Panc1 (cell line): Measurements from ENCODE around the gene LACTB. TPM values are rescaled to one million over a fixed set of nuclear protein-coding genes. Genes with fewer than 3 reads are reported as not detected.

ENCODE experiments used
- ATAC-seq: fragments of 200-7000 bp; cut with Tn5 transposase; 2 replicates; pipeline ENCODE4 v1.9.1; 2020; ENCODE audit warnings: mild to moderate bottlenecking, moderate library complexity
- BruUV-seq: library from RNA; stranded (reverse); fragments of 400-500 nt; replicated peaks from 2 replicates; lab custom pipeline; 2021; lab: Mats Ljungman, UMichigan
- CTCF ChIA-PET: fragments of 300-600 bp; sonication (Branson Sonifier 250); formaldehyde crosslinking; loops from one replicate; lab custom pipeline; 2022; ENCODE audit warnings: antibody characterized with exemption; lab: Charles Lee
- POLR2A ChIA-PET: fragments of 300-600 bp; sonication (Branson Sonifier 250); formaldehyde crosslinking; loops from one replicate; lab custom pipeline; 2022; ENCODE audit warnings: antibody characterized with exemption; lab: Charles Lee
- DNase-seq: peaks from one replicate; pipeline ENCODE4 v3.0.0-alpha.2; 2010; ENCODE audit warnings: low read depth, low spot score
- H3K27ac ChIP-seq: 2 replicates; pipeline ENCODE4 v1.5.1; 2011; ENCODE audit warnings: mild to moderate bottlenecking, low read length, inconsistent platforms
- H3K27me3 ChIP-seq: fragments of 200-500 bp; sonication (Bioruptor generic); 2 replicates; pipeline ENCODE4 v1.6.0; 2014; ENCODE audit warnings: low read length, inconsistent platforms; ENCODE audit not compliant: control insufficient read depth, insufficient read depth
- H3K36me3 ChIP-seq: fragments of 200-500 bp; sonication (Bioruptor generic); 2 replicates; pipeline ENCODE4 v1.5.1; 2014; ENCODE audit warnings: inconsistent platforms, mild to moderate bottlenecking, low read length, moderate library complexity; ENCODE audit not compliant: control insufficient read depth, insufficient read depth
- H3K4me1 ChIP-seq: 2 replicates; pipeline ENCODE4 v1.5.1; 2011; ENCODE audit warnings: inconsistent platforms, mild to moderate bottlenecking, low read length, moderate library complexity; ENCODE audit not compliant: control insufficient read depth, insufficient read depth
- H3K4me3 ChIP-seq, 2 experiments: 2 replicates each; pipeline ENCODE4 v1.5.1; 2011 to 2012; ENCODE audit warnings: low read depth in 2 of 2, low read length in 2 of 2, mild to moderate bottlenecking in 2 of 2, inconsistent platforms in 1 of 2, moderate library complexity in 1 of 2
- H3K9me3 ChIP-seq: fragments of 200-500 bp; sonication (Bioruptor generic); 2 replicates; pipeline ENCODE4 v1.5.1; 2014; ENCODE audit warnings: low read depth, mild to moderate bottlenecking, inconsistent platforms, low read length, moderate library complexity; ENCODE audit not compliant: control insufficient read depth, insufficient read depth
- CTCF ChIP-seq: fragments of 450-650 bp; IDR thresholded peaks from 2 replicates; pipeline ENCODE4 v1.5.1; 2017; ENCODE audit warnings: mild to moderate bottlenecking
- POLR2AphosphoS5 ChIP-seq: IDR thresholded peaks from 2 replicates; pipeline ENCODE4 v1.6.1; 2012; ENCODE audit warnings: mild to moderate bottlenecking, low read depth, low read length, moderate library complexity
- SIN3A ChIP-seq: IDR thresholded peaks from 2 replicates; pipeline ENCODE4 v1.6.1; 2012; ENCODE audit warnings: low read depth, mild to moderate bottlenecking, low read length, moderate library complexity, borderline replicate concordance; ENCODE audit not compliant: insufficient read depth
- TCF7L2 ChIP-seq: IDR thresholded peaks from 2 replicates; pipeline ENCODE4 v1.6.1; 2011; ENCODE audit warnings: mild to moderate bottlenecking, low read depth, low read length, inconsistent platforms
- in situ Hi-C: cut with HindIII; loops from 2 replicates; pipeline ENCODE4 v1.10.0; 2016; ENCODE audit warnings: low sequenced_read_pairs, low pct_unique_long_range_greater_than_20kb
- intact Hi-C: fragments of 100-400 bp; cut with micrococcal nuclease; formaldehyde crosslinking; loops from one replicate; pipeline ENCODE4 v1.10.0; 2022; ENCODE audit not compliant: unreplicated experiment
- total RNA-seq: library from RNA; stranded (reverse); gene quantifications from one replicate; pipeline ENCODE4 v1.2.1, GENCODE V29; 2021; ENCODE audit not compliant: unreplicated experiment
- TF ChIP-seq, protein P1 (sequence below), 2 experiments: IDR thresholded peaks; 2 replicates each; pipeline ENCODE4 v1.6.1; 2011 to 2012; ENCODE audit warnings: low read depth in 2 of 2, control low read depth in 1 of 2, low read length in 1 of 2, mild to moderate bottlenecking in 1 of 2, moderate library complexity in 1 of 2; ENCODE audit not compliant: insufficient read depth in 1 of 2

LACTB gene
- total RNA-seq, 1 experiment from 2014 or later = 18.4 TPM

GRCh38 chr15:63151665-63152064, 30.0 kb downstream of the LACTB start:
- no TSS peak for BruUV-seq

DNA sequence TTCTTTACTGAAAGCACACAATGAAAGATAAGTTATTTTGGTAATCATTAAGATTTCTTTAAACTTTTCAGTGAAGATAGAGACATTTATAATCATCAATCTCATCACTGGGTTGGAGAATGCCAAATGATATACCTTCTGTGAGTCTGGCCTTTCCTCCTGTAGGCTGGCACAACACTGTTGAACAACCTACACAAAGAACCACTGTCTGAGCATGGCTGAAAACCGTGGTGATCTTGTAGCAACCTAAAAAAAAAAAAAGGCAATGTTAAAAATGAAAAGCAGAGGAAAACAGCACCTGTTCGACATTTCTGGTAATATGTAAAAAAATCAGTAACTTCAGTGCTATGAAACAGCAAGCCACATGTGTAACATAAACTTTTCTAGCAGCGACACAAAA, 33.8 kb downstream of the LACTB start:
- in situ Hi-C loops (no loop called here), intact Hi-C loops (loop anchor here (10.0 kb wide), 1 partner anchor 111 kb away; the partner anchor contains the start of gene TPM1)
- POLR2A ChIA-PET = no interaction called here
- no peaks in the 10 kb centered on the region for H3K36me3 ChIP-seq
- DNase-seq (no peak), ATAC-seq (no peak)
- no peaks in the 10 kb centered on the region for H3K9me3 ChIP-seq
- BruUV-seq = no TSS peak
- peak overlapping the region in 1 of 2 experiments; percentile 81; a peak in 2 of 4 replicates for H3K4me3 ChIP-seq
- peak overlapping the region; percentile 90 for H3K27ac ChIP-seq
- CTCF ChIA-PET = no interaction called here
- peaks cover 9% of the 10 kb centered on the region; the same call in 1 of the 2 replicates for H3K4me1 ChIP-seq
- no peak for TF ChIP-seq TCF7L2
- no peak for TF ChIP-seq POLR2AphosphoS5
- TF ChIP-seq, protein P1, sequence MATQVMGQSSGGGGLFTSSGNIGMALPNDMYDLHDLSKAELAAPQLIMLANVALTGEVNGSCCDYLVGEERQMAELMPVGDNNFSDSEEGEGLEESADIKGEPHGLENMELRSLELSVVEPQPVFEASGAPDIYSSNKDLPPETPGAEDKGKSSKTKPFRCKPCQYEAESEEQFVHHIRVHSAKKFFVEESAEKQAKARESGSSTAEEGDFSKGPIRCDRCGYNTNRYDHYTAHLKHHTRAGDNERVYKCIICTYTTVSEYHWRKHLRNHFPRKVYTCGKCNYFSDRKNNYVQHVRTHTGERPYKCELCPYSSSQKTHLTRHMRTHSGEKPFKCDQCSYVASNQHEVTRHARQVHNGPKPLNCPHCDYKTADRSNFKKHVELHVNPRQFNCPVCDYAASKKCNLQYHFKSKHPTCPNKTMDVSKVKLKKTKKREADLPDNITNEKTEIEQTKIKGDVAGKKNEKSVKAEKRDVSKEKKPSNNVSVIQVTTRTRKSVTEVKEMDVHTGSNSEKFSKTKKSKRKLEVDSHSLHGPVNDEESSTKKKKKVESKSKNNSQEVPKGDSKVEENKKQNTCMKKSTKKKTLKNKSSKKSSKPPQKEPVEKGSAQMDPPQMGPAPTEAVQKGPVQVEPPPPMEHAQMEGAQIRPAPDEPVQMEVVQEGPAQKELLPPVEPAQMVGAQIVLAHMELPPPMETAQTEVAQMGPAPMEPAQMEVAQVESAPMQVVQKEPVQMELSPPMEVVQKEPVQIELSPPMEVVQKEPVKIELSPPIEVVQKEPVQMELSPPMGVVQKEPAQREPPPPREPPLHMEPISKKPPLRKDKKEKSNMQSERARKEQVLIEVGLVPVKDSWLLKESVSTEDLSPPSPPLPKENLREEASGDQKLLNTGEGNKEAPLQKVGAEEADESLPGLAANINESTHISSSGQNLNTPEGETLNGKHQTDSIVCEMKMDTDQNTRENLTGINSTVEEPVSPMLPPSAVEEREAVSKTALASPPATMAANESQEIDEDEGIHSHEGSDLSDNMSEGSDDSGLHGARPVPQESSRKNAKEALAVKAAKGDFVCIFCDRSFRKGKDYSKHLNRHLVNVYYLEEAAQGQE (IDR thresholded peaks at IDR 0.05; ENCODE audit: insufficient read depth in 1 of 2, low read depth in 2 of 2, low read length in 1 of 2) = no peak
- TF ChIP-seq SIN3A = no peak
- no peak for TF ChIP-seq CTCF
- H3K27me3 ChIP-seq = no peaks in the 10 kb centered on the region

More at GRCh38 chr15:63151665-63152064, 30.0 kb downstream of the LACTB start:
- Histone ChIP-seq H3K27ac (no peak overlapping the region), H3K36me3 (no peaks in the 10 kb centered on the region), H3K27me3 (no peaks in the 10 kb centered on the region), H3K4me3 (no peak overlapping the region), H3K9me3 (no peaks in the 10 kb centered on the region), H3K4me1 (peaks cover 9% of the 10 kb centered on the region; the same call in 1 of the 2 replicates)
- intact Hi-C loops (loop anchor here (10.0 kb wide), 1 partner anchor 107 kb away; the partner anchor contains the start of gene TPM1), in situ Hi-C loops (no loop called here)
- TF ChIP-seq CTCF = no peak
- DNase-seq (no peak), ATAC-seq (no peak)
- CTCF ChIA-PET = no interaction called here
- POLR2A ChIA-PET = no interaction called here
